Common myeloid progenitor, CD34-positive (primary cell): ENCODE measurements around the gene TNFAIP8L1.

Source experiments
- CTCF ChIA-PET: fragments of 350-600 bp; sonication (Branson Sonifier 250); formaldehyde crosslinking; loops from one replicate; lab custom pipeline; 2021; ENCODE audit warnings: antibody characterized with exemption; lab: Charles Lee
- POLR2A ChIA-PET: fragments of 350-600 bp; sonication (Branson Sonifier 250); formaldehyde crosslinking; loops from one replicate; lab custom pipeline; 2021; ENCODE audit warnings: antibody characterized with exemption; lab: Charles Lee
- DNase-seq, 3 donors: peaks; one replicate each; pipeline versions ENCODE4 v3.0.0 to v3.0.0-alpha.2; 2013
- H3K27ac ChIP-seq, 2 experiments: 1 replicate in 1 of 2; 2 replicates in 1 of 2; pipeline ENCODE4 v1.7.0; 2013; ENCODE audit warnings: inconsistent platforms in 2 of 2, low read length in 2 of 2, mild to moderate bottlenecking in 2 of 2, low read depth in 1 of 2, moderate library complexity in 1 of 2; ENCODE audit not compliant: severe bottlenecking in 2 of 2, insufficient read depth in 1 of 2, poor library complexity in 1 of 2
- H3K27me3 ChIP-seq, 5 experiments: replicated peaks in 2 of 5; 1 replicate in 3 of 5; 2 replicates in 2 of 5; pipeline versions ENCODE4 v1.6.1 to v1.7.0; 2013; ENCODE audit warnings: low read length in 4 of 5, mild to moderate bottlenecking in 2 of 5, moderate library complexity in 2 of 5, inconsistent platforms in 1 of 5; ENCODE audit not compliant: insufficient read depth in 5 of 5, control insufficient read depth in 4 of 5
- H3K36me3 ChIP-seq, 4 experiments: 1 replicate in 2 of 4; 2 replicates in 2 of 4; pipeline versions ENCODE4 v1.6.1 to v1.7.0; 2013; ENCODE audit warnings: low read length in 3 of 4, control low read depth in 1 of 4, mild to moderate bottlenecking in 1 of 4; ENCODE audit not compliant: control insufficient read depth in 4 of 4, insufficient read depth in 4 of 4
- H3K4me1 ChIP-seq, 4 experiments: 1 replicate in 3 of 4; 2 replicates in 1 of 4; pipeline versions ENCODE4 v1.6.1 to v1.7.1; 2013; ENCODE audit warnings: low read length in 3 of 4, mild to moderate bottlenecking in 3 of 4, control low read depth in 1 of 4, inconsistent platforms in 1 of 4, moderate library complexity in 1 of 4; ENCODE audit not compliant: control insufficient read depth in 4 of 4, insufficient read depth in 4 of 4; ENCODE audit errors: control extremely low read depth in 1 of 4
- H3K4me3 ChIP-seq, 7 experiments: 1 replicate in 4 of 7; 2 replicates in 3 of 7; pipeline versions ENCODE4 v1.5.1 to v1.7.0; 2013; ENCODE audit warnings: mild to moderate bottlenecking in 7 of 7, low read length in 6 of 7, moderate library complexity in 6 of 7, inconsistent platforms in 2 of 7, low read depth in 2 of 7, control low read depth in 1 of 7; ENCODE audit not compliant: insufficient read depth in 4 of 7, control insufficient read depth in 1 of 7; ENCODE audit errors: extremely low read depth in 1 of 7
- H3K9me3 ChIP-seq, 5 experiments: 1 replicate in 4 of 5; 2 replicates in 1 of 5; pipeline versions ENCODE4 v1.6.1 to v1.7.1; 2013; ENCODE audit warnings: low read length in 4 of 5, mild to moderate bottlenecking in 2 of 5, inconsistent platforms in 1 of 5, low read depth in 1 of 5, moderate library complexity in 1 of 5; ENCODE audit not compliant: control insufficient read depth in 4 of 5, insufficient read depth in 2 of 5; ENCODE audit errors: control extremely low read depth in 1 of 5
- WGBS: methylation state at CpG from one replicate; pipeline ENCODE4 v1.1.5; 2013; ENCODE audit not compliant: insufficient coverage; 5-methylcytosine and 5-hydroxymethylcytosine counted together

The TNFAIP8L1 gene

GRCh38 chr19:4684312-4685095 lies 45.2 kb downstream of the TNFAIP8L1 start:
- DNase-seq, result no peak
- CTCF ChIA-PET, result no interaction called here
- Histone ChIP-seq H3K4me1 (no peaks in the 10 kb centered on the region), H3K9me3 (no peaks in the 10 kb centered on the region), H3K27me3 (no peaks in the 10 kb centered on the region), H3K36me3 (peaks cover 0 to 75% (median 52%) of the 10 kb centered on the region in 4 experiments), H3K4me3 (no peak overlapping the region), H3K27ac (no peak overlapping the region)
- POLR2A ChIA-PET, result no interaction called here
- WGBS, result 96% methylated on average over 25 of the region's 28 CpGs

DNA sequence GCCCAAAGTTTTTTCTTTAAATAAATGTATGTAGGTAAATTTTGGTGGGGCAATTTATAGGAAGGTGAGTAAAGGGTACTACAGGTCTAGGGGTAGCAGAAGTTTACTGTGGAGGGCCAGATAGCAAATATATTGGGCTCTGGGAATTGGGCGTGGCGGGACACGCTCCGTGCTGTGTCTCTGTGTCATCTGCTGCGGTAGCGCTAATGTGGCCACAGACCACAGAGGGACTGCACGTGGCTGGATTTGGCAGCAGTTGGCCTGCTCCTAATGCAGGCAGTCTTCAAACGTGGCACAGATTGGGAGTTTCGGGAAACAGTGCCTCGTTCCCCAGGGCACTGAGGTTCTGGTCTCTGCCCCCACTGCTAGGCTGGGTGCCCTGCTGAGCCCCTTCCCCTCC lies 47.4 kb downstream of the TNFAIP8L1 start:
- 97% methylated on average over 10 of the region's 10 CpGs for WGBS
- H3K27ac ChIP-seq, result no peak overlapping the region
- H3K27me3 ChIP-seq, result no peaks in the 10 kb centered on the region
- H3K4me3 ChIP-seq, result no peak overlapping the region
- ChIA-PET POLR2A (no interaction called here), CTCF (no interaction called here)
- DNase-seq, result no peak
- no peaks in the 10 kb centered on the region for H3K4me1 ChIP-seq
- H3K36me3 ChIP-seq, result peaks cover 4 to 82% (median 57%) of the 10 kb centered on the region in 4 experiments
- H3K9me3 ChIP-seq, result no peaks in the 10 kb centered on the region

DNA sequence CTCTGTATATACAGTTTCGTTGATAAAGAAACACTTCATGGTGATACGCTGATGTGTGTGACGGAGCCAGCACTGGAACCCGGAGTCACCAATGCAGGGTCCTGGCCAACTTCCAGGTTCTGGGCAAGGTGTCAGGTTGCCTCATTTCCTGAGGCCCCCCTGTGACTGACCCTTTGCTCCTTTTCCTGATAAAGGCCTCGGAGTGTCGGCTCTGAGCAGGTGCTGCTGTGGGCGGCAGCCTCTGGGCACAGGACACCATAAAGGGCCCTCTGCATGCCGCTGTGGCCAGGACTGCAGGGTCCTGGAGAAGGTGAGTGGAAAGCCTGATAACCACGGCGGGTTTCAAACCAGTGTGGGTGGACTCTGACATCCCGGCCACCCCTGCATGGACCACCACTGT lies 48.1 kb downstream of the TNFAIP8L1 start:
- Histone ChIP-seq H3K4me1 (no peaks in the 10 kb centered on the region), H3K9me3 (no peaks in the 10 kb centered on the region), H3K36me3 (peaks cover 4 to 83% (median 57%) of the 10 kb centered on the region in 4 experiments), H3K27me3 (no peaks in the 10 kb centered on the region), H3K4me3 (no peak overlapping the region), H3K27ac (no peak overlapping the region)
- ChIA-PET CTCF (no interaction called here), POLR2A (no interaction called here)
- 97% methylated on average over 10 of the region's 11 CpGs for WGBS
- DNase-seq, result no peak

DNA sequence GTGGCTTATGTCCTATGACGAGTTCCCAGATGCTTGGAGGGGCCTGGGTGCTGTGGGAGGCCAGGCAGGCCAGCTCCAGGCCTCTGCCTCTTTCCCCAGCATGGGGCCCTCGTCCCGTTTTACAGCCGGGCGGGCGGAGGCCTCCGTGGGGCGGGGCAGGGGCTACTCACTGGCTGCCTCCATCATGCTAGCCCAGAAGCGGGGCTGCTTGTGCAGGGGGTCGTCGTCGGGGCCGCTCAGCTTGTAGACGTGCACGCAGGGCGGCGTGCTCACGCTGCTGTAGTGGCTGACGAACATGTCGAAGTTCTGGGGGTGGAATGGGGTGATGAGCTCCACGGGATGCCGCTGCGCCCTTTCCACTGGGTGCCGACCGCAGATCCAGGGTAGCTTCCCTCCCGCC lies 49.3 kb downstream of the TNFAIP8L1 start:
- ChIA-PET CTCF (no interaction called here), POLR2A (no interaction called here)
- WGBS, result 97% methylated on average over 22 of the region's 26 CpGs
- Histone ChIP-seq H3K4me3 (no peak overlapping the region), H3K9me3 (no peaks in the 10 kb centered on the region), H3K27me3 (no peaks in the 10 kb centered on the region), H3K36me3 (peaks cover 4 to 83% (median 59%) of the 10 kb centered on the region in 4 experiments), H3K4me1 (no peaks in the 10 kb centered on the region), H3K27ac (no peak overlapping the region)
- DNase-seq, result no peak

DNA sequence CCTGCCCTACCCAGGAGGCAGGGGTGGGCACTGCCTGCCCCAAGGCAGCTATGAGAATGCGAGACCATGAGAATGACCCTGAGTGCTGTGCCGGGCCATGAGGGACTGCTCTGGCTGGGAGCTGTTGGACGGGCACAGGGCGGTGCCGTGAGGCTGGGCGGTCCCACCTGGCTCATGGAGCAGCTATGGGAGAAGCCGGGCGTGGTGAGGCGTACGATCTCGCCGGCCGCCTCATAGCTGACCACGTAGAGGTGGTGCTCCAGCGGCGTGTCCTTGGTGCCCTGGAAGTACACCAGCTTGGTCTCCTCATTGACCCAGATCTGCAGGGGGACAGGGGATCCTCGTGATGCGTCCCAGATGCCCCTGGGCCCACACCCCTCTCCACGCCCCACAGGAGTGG lies 50.1 kb downstream of the TNFAIP8L1 start:
- Histone ChIP-seq H3K4me3 (no peak overlapping the region), H3K9me3 (no peaks in the 10 kb centered on the region), H3K36me3 (peaks cover 4 to 83% (median 62%) of the 10 kb centered on the region in 4 experiments), H3K4me1 (no peaks in the 10 kb centered on the region), H3K27ac (no peak overlapping the region), H3K27me3 (no peaks in the 10 kb centered on the region)
- POLR2A ChIA-PET, result no interaction called here
- WGBS, result 98% methylated on average over 19 of the region's 19 CpGs
- no peak for DNase-seq
- CTCF ChIA-PET, result interaction anchor here (0.6 kb wide), 1 partner anchor 142 kb away, joined by 3 read pairs; no protein-coding TSS in a partner anchor

DNA sequence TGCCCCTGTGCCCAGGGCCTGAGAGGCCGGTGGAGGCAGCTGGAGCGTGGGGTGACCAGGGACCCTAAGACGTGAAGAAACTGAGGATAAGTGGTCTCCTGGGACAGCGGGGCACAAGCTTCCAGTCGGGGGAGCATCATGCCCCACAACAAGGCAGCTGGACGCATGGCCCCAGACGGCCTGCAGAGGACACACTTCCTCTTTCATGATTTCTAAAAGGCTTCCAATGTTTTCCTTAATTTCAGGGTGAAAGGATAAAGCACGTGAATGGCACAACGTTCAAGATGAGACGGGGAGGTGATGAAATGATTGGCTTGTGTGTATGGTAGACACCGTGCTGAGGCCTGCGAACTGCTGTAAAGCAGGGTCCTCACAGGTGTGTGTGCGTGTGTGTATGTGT lies 51.0 kb downstream of the TNFAIP8L1 start:
- peaks cover 4 to 85% (median 62%) of the 10 kb centered on the region in 4 experiments for H3K36me3 ChIP-seq
- H3K27me3 ChIP-seq, result no peaks in the 10 kb centered on the region
- no peak overlapping the region for H3K27ac ChIP-seq
- ChIA-PET CTCF (no interaction called here), POLR2A (no interaction called here)
- 97% methylated on average over 13 of the region's 13 CpGs for WGBS
- no peak for DNase-seq
- H3K9me3 ChIP-seq, result no peaks in the 10 kb centered on the region
- H3K4me3 ChIP-seq, result no peak overlapping the region
- H3K4me1 ChIP-seq, result no peaks in the 10 kb centered on the region

DNA sequence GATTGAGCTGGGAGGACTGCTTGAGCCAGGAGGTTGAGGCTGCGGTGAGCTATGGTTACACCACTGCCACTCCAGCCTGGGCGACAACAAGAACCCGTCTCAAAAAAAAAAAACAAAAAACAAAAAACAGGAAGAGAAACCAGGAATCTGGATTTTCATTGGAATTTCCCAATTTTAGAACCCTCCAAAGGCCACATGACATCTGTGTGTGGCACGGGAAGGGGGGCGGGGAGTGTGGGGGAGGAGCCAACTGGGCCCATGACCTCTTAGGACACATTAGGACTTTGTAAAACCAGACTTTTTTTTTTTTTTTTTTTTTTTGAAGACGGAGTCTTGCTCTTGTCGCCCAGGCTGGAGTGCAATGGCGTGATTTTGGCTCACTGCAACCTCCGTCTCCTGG lies 52.1 kb downstream of the TNFAIP8L1 start:
- Histone ChIP-seq H3K4me3 (no peak overlapping the region), H3K9me3 (no peaks in the 10 kb centered on the region), H3K4me1 (no peaks in the 10 kb centered on the region), H3K36me3 (peaks cover 4 to 86% (median 64%) of the 10 kb centered on the region in 4 experiments), H3K27me3 (no peaks in the 10 kb centered on the region), H3K27ac (no peak overlapping the region)
- ChIA-PET POLR2A (interaction anchor here (0.6 kb wide), 1 partner anchor 174 kb away, joined by 3 read pairs; no protein-coding TSS in a partner anchor), CTCF (interaction anchor here (0.6 kb wide), 1 partner anchor 53 kb away, joined by 3 read pairs; no protein-coding TSS in a partner anchor)
- DNase-seq, result no peak
- 100% methylated on average over 2 of the region's 9 CpGs for WGBS
